GM18858 (cell line): Measurements from ENCODE around the gene LMO1.
A peak's percentile ranks its signal among the peaks of the same experiment; 100 is the strongest.

Experiments
- ATAC-seq: cut with Tn5 transposase; IDR thresholded peaks from one replicate; pipeline ENCODE4 v1.9.1; 2021; ENCODE audit not compliant: unreplicated experiment

LMO1 gene

DNA sequence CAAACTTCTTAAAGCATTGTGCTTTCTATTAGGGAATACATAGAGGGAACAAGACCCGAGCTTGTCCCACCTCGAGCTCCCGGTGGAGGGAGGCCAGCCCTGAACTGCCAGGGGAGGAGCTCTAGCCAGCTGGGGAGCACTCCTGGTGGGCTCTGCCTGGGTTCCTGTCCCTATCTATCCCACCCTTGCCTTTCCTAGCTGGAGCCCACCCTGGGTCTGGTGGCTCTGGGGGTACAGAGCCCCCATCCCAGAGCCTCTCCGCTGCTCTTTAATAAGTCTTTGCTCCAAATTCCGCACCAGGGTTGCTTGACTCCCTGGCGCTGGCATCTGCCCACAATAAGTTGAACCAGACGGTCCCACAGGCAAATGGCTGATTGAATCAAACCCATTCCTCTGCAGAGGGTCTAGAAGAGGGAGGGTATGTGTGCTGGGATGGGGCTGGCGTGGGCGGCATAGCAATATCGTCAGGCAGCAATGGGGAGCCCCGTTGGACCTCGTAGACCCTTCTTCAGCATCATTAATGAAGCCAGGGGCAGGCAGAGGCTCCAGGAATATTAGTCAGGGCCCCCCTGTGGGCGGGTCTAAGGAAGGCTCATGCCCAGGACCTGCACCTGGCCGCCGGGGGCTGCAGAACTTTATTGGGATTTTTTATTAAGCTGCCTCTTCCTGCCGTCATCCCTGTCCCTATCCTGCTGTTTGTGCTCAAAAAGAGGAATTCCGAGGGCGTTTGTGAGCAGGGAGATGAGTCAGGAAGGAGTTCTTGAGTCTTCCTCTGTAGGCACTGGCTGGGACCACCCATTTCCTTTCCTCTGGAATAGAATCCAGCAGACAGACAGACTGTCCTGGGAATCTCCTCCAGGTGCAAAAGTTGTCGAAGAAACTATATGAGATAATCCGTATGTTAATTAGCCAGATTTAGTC, 56.3 kb downstream of the LMO1 start:
- no peak for ATAC-seq

DNA sequence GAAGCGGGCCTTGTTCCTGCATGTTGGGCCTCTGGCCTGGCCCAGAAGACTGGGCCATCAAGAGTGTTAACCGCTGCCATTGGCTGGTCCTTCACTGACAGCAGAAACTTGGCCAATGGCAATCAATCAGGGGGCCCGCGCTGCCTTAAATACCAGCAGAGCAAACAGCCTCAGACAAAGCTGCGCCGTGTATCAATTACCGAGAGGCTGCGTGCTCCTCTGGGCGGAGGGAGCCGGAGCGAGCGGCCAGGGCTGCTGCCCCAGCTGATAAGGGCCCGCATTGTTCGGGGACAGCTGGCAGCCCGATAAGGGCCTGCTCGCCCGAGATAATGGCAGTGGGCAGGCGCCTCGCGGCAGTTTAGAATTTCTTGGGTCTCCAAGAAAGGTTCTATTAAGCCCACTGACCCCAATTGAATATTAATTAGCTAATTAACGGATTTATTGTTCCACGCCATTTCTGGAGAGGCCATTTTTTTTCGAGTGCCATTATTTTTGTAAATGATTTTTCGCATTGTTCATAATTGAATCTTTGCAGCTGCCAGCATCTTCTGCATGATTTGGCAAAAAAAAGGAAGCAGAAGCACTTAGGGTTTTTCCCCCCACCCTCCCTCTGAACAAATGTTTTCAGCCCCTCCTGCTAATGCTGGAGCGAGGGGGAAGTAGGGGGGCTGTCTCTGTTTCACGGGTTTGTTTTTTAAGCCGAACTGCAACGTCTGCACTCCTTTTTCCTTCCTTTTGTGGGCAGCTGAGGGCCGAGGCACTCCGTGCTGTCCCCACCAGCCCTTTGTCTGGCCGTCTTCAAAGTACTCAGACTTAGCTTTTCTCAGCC, 57.2 kb downstream of the LMO1 start:
- no peak for ATAC-seq

DNA sequence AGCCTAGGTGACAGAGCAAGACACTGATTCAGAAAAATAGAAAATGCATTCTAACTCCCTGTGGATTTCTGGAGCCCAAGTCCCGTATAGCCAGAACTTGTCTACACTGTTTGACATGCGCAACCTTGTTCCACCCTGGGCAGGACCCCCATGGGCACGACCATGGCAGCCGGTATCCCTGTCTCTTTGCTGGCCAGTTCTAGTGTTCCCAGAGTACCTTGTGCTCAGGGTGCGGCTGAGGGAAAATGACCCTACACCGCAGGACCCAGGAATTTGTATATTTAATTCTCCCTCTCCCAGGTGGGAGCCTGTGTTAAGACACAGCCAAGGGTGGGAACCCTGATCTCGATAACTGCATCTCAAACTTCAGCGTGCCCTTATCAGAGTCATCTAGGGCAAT, 58.1 kb downstream of the LMO1 start:
- no peak for ATAC-seq

DNA sequence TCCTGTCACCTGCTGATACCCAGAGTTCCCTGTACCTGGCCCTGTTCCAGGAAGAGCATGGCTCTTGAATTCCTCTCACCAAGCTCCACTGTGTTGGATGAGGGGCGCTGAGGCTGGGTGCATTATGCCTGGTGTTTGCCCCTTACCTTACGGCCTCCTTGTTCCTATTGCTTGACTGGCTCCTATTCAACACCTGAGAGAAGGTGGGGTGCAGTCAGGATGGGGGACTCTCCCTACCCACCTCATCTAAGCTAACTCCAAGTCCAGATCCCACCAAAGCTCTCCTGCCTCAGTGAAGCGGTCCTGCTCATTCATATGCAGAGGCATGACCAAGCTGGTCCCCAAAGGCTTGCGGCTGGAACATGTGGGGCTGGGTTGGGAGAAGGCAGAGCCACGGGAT, 59.1 kb downstream of the LMO1 start:
- no peak for ATAC-seq

DNA sequence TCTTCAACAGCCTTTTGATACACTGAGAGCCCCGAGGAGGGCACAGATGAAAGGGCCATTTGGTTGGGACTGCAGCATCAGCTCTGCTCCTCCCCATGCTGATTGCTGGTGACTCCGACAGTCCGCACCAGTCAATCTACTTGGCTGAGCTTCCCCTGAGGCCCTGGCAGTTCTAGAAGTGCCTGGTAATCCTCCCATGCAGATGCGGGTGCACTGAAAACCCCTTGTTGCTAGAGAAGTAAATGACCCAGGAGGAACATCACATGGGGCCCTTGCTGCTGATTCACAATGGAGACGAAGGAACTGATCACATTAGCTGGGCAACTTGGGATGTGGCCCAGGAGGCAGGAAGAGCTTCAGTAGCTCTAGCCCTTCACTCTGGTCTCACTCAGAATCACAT, 59.7 kb downstream of the LMO1 start:
- ATAC-seq: no peak

DNA sequence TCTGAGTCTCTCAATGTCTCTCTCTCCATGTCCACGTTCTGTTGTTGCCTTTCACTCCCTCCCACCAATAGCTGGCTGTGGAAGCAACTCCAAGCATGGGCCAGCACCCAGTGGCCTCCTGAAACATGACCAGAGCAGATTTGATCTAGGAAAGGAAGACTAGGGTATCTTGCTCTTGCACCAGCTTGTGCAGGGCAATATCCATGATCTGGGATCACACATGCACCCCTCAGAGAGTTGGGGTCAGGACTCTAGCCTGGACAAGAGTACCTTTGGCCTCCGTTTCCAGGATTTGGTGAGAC, 60.3 kb downstream of the LMO1 start:
- no peak for ATAC-seq

DNA sequence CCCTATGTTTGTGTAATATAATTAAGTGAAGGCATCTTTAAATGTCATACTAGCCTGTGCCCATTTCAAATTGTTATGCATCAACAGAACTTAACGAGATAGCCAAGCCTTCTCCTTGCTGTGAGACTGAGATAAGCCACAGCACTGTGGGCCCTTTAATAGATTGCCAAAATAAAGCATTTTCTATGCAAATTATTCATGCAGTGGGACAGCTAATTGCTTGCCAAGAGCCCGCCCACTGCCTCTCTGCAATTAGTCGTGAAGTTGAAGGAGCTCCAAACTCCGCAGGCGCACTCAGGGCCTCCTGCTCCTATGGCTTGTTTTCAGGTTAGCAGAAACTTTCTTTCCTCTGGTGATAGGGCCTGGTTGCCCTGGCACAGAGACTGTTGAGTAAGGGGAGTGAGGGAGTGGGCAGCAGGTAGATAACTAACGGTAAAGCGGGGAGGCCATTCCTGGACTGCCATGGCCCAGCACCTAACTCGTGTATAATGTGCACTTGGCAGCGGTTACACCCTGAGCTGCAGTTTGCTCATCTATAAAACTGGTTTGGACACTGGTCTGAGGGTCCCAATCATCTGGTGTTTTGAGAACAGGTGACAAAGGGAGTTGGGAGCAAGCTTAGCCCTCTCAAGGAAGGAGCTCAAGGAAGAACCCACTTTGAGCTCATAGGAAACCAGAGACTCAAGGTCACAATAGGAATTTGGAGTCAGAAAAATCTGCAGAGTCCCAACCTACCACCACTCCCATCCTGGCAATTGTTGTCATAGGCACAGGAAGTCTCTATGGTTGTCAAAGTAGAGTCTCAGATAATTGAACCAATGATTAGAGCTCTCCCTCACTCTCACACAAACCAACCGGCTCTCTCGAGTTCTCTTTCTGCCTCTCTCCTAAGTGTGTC, 60.9 kb downstream of the LMO1 start:
- no peak for ATAC-seq

DNA sequence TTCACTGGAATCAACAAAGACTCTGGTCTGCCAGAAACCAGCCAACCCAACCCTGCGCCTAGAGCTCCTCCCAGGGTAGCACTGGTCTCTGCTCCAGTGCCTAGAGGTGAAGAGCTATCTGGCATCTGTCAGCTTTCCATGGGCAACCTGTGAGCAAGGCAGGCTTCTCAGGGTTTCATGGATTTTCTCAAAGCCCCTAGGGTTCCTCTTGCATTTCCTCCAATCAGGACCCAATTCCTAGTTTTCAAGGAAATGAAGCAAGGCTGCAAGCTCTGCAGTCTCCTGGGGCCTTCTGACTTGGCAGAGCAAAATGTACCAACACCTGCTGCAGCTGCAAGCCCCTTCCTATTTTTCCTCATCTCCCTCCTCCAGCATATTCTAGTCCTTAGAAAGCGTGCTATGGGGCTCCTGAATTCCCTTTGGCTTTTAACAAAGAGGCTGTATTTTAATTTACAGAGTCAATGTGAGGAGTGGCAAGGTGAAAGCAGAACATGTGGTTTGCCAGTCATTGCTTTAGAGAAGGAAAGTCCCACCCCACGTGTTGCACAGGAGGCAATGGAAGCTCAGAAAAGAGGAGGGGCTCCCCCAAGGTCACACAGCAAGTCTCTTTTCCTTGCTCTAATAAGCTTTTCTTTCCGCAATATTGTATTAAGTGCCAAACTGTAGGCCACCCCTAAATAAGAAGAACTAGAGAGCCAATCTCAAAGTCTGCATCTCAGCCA, 61.9 kb downstream of the LMO1 start:
- ATAC-seq: peak; percentile 79

DNA sequence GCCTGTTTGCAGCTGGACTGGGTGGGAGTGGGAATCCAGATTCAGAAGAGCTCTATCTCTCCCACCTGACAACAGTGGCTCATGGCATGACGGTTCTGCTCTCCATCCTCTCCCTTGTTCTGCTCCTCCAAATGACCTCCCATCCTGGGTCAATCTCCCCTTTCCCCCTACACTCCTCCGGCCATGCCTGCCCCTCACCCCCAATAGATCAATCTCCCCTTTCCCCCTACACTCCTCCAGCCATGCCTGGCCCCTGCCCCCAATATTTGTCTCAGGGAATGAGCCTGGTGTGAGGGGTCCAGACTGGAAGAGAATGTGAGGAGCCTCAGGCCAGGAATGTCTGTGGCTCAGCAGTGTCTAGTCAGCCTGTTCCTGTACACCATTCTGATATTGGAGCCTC, 64.0 kb downstream of the LMO1 start:
- no peak for ATAC-seq

DNA sequence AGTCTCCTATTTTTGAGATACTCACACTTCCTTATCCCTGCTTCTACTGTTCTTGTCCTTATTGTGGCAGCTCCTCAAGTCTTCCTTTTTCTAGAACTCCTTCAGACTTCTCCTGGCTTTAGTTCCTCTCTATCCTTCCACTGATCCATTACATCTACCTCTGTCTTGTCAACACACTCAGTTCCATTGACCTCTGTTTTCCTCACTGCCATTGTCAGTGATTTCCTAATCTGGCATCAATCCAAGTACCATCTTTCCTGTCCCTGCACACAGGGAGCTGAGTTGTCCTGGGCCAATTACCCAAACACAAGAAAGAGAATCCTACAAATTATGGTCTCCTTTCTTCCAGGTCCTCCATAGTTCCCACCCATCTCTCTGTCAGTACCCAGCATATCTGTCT, 66.9 kb downstream of the LMO1 start:
- no peak for ATAC-seq

DNA sequence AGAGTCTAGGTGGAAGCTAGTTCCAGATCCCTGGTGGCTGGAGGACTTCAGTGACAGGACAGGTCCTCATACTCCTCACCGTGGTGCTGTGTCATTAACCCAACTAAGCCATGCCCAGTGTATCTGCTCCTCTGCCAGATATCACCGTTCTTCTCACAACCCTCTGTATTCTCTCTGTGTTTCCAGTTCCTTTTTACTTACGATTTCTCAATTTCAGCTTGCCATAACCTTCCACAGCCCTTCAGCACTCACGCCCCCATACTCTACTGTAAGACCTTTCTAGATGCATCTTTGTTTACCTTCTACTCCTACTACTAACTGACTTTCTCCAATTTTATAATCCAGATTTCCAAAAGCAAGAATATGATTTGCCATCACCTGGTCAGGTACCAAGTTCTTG, 68.7 kb downstream of the LMO1 start:
- ATAC-seq: no peak

DNA sequence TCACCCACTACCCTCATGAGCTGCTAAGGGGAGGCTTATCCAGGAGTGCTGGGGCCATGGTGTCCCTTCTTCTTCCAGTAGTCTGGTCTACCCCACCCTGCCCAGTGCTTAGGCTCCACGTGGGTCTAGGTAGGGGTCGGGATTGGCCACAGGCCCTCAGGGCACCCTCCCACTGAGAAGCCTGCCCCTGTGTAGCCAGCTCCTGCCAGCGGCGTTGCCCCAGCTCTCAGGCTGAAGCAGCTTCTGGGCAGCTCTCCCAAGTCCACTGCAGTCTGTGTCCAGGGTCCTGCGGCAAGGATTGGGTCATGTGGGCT, 70.8 kb downstream of the LMO1 start:
- no peak for ATAC-seq

DNA sequence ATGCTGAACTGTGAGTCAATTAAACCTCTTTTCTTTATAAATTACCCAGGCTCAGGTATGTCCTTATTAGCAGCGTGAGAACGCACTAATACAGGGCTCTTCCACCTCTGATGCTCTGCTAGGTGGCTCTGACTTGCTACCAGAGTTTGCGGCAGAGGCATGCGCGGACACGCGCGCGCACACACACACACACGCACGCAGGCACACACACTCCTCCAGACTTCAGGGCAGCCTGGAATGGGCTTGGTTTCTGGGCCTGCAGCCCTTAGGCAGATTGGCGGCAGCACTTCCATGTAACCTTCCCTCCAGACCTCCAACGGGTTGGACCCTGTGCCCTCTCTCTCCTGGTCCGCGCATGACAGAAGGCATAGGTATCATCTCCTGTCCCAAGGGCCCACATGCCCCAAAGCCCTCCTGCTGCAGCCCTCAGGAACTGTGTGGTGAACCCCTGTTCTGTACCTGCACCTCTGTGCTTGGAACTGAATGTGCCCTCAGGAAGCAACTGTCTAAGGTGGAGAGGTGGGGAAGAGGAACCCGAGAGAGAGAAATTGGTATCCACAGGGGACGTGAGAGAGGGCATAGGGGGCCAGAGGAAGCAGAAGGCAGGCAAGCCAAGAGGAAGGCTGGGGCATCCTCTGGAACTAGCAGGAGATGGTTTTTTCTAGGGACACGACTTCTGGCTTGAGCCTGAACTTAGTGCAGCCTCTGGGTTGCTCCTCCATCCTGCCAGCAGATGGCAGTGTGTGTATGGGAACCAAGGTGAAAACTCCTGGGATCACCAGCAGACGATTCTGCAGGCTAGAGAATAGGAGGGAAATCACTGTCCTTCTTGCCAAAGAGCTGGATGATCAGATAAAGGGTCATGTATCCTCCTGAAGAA, 71.4 kb downstream of the LMO1 start:
- no peak for ATAC-seq

DNA sequence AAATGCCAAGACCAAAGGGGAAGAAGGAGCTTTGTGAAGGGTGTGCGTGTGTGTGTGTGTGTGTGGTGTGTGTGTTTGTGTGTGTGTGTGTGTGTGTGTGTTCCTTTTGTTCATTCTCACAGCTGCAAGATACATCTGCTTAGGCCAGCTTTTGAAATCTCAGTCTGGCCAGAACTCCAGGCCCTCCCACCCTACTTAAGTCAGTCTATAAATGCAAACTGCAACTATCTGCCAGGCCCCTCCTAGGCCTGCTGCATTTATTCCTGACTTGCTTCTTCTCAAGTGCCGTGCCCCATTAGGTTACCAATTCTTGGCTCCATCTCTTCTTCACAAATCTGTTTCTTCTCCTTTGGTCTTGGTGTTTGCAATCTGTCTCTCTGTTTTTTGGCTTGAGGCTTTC, 73.2 kb downstream of the LMO1 start:
- no peak for ATAC-seq

DNA sequence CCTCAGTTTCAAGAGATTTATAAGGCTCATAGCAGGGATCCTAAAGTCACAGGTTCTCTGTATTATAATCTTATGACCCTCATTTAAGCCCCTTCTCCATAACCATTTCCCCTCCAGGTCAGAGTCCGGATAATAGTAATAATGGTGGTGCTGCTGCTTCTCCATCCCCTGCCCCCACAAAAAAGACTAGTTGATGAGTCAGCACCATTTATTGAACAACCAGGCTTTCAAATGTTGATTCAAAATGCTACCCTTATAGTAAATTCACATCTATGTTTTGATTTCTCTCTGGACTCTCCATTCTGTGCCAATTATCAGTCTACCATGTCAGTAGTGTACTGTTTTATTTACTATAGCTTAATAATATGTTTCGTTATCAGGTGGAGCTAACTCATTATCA, 77.2 kb downstream of the LMO1 start:
- no peak for ATAC-seq

DNA sequence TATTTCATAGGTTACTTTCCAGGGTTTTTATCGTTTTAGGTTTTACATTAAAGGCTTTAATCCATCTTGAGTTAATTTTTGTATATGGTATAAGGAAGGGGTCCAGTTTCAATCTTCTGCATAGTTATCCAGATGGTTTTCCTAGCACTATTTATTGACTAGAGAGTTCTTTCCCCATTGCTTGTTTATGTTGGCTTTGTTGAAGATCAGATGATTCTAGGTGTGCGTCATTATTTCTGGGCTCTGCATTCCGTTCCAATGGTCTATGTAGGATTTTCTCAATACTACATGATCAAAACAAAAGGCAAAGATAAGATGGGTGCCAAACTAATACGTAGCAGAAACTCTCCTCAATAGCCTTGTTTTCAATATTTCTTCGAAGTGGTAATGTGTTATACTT, 80.6 kb downstream of the LMO1 start:
- no peak for ATAC-seq

DNA sequence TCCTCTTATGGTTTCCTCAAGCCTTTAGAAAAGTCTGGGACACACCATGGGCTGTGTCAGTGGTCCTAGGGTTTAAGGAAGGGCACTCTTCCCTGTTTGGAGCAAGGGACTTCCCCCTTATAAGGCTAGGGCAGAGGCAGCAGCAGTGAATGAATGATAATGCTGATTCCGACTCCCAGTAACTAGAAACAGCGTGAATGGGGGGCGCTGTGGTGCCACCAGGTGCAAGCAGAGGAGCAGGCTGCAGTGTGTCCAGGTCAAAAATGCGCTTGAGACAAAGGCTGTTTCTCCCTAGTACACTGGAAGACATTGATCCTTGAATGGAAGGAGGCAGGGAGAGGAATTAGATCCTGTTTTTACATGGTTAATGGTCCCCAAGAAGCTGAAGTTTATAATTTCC, 83.2 kb downstream of the LMO1 start:
- ATAC-seq: no peak

DNA sequence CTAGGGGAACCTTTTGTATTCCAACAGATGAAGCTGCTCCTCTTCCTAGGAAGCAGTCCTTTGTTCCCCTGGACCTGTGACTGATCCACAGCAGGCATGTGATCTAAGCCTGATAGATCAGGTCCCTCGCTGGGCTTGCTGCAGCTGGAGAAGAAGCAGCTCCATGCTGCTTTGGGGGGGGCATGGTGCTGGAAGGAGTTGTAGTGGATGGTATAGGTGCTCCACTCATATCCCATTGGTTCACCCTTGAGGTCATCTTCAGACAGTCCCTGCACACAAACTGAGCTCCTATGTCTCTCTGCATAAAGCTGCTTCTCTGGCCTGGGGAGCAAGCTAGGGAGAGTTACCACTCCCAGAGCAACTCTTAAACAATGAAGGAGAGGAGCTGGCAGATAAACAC, 85.4 kb downstream of the LMO1 start:
- ATAC-seq: no peak

DNA sequence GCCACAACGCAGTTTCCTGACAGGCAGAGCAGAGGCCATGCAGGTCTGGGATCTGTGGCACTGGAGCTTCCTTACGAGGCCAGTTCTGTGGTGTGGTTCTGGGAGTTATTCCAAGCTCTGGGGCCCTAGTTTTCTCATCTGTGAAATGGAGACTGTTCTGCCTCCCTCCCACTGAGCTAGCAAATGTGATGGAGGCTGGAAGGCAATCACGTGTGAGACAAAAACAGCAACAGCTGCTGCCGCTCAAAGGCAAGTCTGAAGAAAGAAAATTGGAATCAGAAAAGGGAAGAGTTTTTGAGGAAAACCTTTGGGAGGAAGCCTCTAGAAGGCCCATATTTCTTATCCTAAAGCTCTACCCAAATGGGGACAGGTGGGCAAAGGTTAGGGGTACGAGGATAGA, 86.5 kb downstream of the LMO1 start:
- ATAC-seq: no peak
